Parathyroid adenoma (tissue), 2 donors: ENCODE data around the gene EIF2B5.

ENCODE experiments used
- H2AFZ ChIP-seq: fragments of 300-600 bp; sonication (generic); one replicate; pipeline ENCODE4 v1.7.0; 2017; ENCODE audit warnings: antibody characterized with exemption, mild to moderate bottlenecking
- H3K27ac ChIP-seq: fragments of 300-600 bp; sonication (generic); one replicate; pipeline ENCODE4 v1.7.0; 2017
- H3K27me3 ChIP-seq: fragments of 300-600 bp; sonication (generic); one replicate; pipeline ENCODE4 v1.7.0; 2017; ENCODE audit warnings: low read length; ENCODE audit not compliant: control insufficient read depth, insufficient read depth
- H3K36me3 ChIP-seq: fragments of 300-600 bp; sonication (generic); one replicate; pipeline ENCODE4 v1.7.0; 2017; ENCODE audit warnings: low read length; ENCODE audit not compliant: control insufficient read depth, insufficient read depth
- H3K4me1 ChIP-seq: fragments of 300-600 bp; sonication (generic); one replicate; pipeline ENCODE4 v1.7.0; 2017; ENCODE audit warnings: control low read depth
- H3K4me2 ChIP-seq: fragments of 300-600 bp; sonication (generic); one replicate; pipeline ENCODE4 v1.7.0; 2017; ENCODE audit warnings: low read length
- H3K4me3 ChIP-seq: fragments of 300-600 bp; sonication (generic); one replicate; pipeline ENCODE4 v1.7.0; 2017; ENCODE audit warnings: low read depth, low read length
- H3K79me2 ChIP-seq: fragments of 300-600 bp; sonication (generic); one replicate; pipeline ENCODE4 v1.7.0; 2017; ENCODE audit warnings: control low read depth
- H3K9ac ChIP-seq: fragments of 300-600 bp; sonication (generic); one replicate; pipeline ENCODE4 v1.7.0; 2017; ENCODE audit warnings: mild to moderate bottlenecking
- H3K9me3 ChIP-seq: fragments of 300-600 bp; sonication (generic); one replicate; pipeline ENCODE4 v1.7.0; 2017; ENCODE audit warnings: low read length; ENCODE audit not compliant: control insufficient read depth
- TF ChIP-seq, protein P1 (sequence below): fragments of 300-600 bp; sonication (generic); IDR thresholded peaks from one replicate; pipeline ENCODE4 v1.7.0; 2017; ENCODE audit warnings: antibody characterized with exemption, mild to moderate bottlenecking
- donor health status: primary hyperparathyroidism.

Gene EIF2B5

GRCh38 chr3:184135149-184135910 is at the start of gene EIF2B5:
TSS of gene EIF2B5 (plus strand) at chr3:184135358. CDS start at chr3:184135386, 28 bp downstream.
- H3K79me2 ChIP-seq = peaks cover 23% of the 10 kb centered on the region

GRCh38 chr3:184085389-184085852 is 49.7 kb upstream of the EIF2B5 start:
- no peaks in the 10 kb centered on the region for H3K36me3 ChIP-seq
- no peaks in the 10 kb centered on the region for H3K27me3 ChIP-seq
- TF ChIP-seq, protein P1, sequence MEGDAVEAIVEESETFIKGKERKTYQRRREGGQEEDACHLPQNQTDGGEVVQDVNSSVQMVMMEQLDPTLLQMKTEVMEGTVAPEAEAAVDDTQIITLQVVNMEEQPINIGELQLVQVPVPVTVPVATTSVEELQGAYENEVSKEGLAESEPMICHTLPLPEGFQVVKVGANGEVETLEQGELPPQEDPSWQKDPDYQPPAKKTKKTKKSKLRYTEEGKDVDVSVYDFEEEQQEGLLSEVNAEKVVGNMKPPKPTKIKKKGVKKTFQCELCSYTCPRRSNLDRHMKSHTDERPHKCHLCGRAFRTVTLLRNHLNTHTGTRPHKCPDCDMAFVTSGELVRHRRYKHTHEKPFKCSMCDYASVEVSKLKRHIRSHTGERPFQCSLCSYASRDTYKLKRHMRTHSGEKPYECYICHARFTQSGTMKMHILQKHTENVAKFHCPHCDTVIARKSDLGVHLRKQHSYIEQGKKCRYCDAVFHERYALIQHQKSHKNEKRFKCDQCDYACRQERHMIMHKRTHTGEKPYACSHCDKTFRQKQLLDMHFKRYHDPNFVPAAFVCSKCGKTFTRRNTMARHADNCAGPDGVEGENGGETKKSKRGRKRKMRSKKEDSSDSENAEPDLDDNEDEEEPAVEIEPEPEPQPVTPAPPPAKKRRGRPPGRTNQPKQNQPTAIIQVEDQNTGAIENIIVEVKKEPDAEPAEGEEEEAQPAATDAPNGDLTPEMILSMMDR = no peak
- no peak overlapping the region for H3K4me2 ChIP-seq
- no peak overlapping the region for H2AFZ ChIP-seq
- H3K79me2 ChIP-seq = no peaks in the 10 kb centered on the region
- no peak overlapping the region for H3K27ac ChIP-seq
- H3K4me3 ChIP-seq = no peak overlapping the region
- H3K4me1 ChIP-seq = no peaks in the 10 kb centered on the region
- H3K9ac ChIP-seq = no peak overlapping the region
- no peaks in the 10 kb centered on the region for H3K9me3 ChIP-seq

More at GRCh38 chr3:184135149-184135910, at the start of gene EIF2B5:
- Histone ChIP-seq H2AFZ (peak within 1 kb of the TSS; percentile 86), H3K27me3 (no peaks in the 10 kb centered on the region), H3K27ac (peak within 1 kb of the TSS; percentile 92), H3K4me1 (peaks cover 12% of the 10 kb centered on the region), H3K9ac (peak within 1 kb of the TSS; percentile 90), H3K36me3 (no peaks in the 10 kb centered on the region), H3K4me3 (peak within 1 kb of the TSS; percentile 80), H3K4me2 (peak within 1 kb of the TSS; percentile 96), H3K9me3 (no peaks in the 10 kb centered on the region)
- TF ChIP-seq, protein P1 = peak; percentile 36

GRCh38 chr3:184092199-184092598 is 43.0 kb upstream of the EIF2B5 start:
- Histone ChIP-seq H3K9ac (no peak overlapping the region), H3K4me1 (no peaks in the 10 kb centered on the region), H3K79me2 (no peaks in the 10 kb centered on the region), H3K27me3 (no peaks in the 10 kb centered on the region), H3K4me2 (no peak overlapping the region), H3K9me3 (no peaks in the 10 kb centered on the region), H3K4me3 (no peak overlapping the region), H3K27ac (no peak overlapping the region), H2AFZ (no peak overlapping the region), H3K36me3 (no peaks in the 10 kb centered on the region)
- TF ChIP-seq, protein P1 = no peak

- TF ChIP-seq, protein P1 = no peak
- H3K4me3 ChIP-seq = no peak within 1 kb of the TSS
These were observed 38.3 kb upstream of the EIF2B5 start, which contains the start of gene HTR3E for GRCh38 chr3:184096811-184097383. TSS of gene HTR3E (plus strand) at chr3:184097064. CDS start at chr3:184097530, 466 bp downstream.

More at GRCh38 chr3:184096811-184097383, 38.3 kb upstream of the EIF2B5 start, which contains the start of gene HTR3E:
- H3K9me3 ChIP-seq = no peaks in the 10 kb centered on the region
- H3K9ac ChIP-seq = no peak within 1 kb of the TSS
- H2AFZ ChIP-seq = no peak within 1 kb of the TSS
- no peaks in the 10 kb centered on the region for H3K4me1 ChIP-seq
- no peaks in the 10 kb centered on the region for H3K36me3 ChIP-seq
- no peak within 1 kb of the TSS for H3K27ac ChIP-seq
- no peaks in the 10 kb centered on the region for H3K79me2 ChIP-seq
- no peaks in the 10 kb centered on the region for H3K27me3 ChIP-seq
- no peak within 1 kb of the TSS for H3K4me2 ChIP-seq
